DOHH2 (cell line): ENCODE results near the gene AKAP13.

Source experiments
- CTCF ChIP-seq: fragments of 200-600 bp; sonication (generic); IDR thresholded peaks from one replicate; pipeline ENCODE4 v1.5.1; 2014; ENCODE audit warnings: antibody characterized with exemption, mild to moderate bottlenecking, low read depth, low read length; ENCODE audit not compliant: poor library complexity, severe bottlenecking
- EZH2phosphoT487 ChIP-seq: fragments of 200-600 bp; sonication (generic); IDR thresholded peaks from 2 replicates; pipeline ENCODE4 v1.6.1; 2017; ENCODE audit warnings: borderline replicate concordance, mild to moderate bottlenecking, antibody characterized with exemption, low read length, moderate library complexity, mixed read lengths

DNA sequence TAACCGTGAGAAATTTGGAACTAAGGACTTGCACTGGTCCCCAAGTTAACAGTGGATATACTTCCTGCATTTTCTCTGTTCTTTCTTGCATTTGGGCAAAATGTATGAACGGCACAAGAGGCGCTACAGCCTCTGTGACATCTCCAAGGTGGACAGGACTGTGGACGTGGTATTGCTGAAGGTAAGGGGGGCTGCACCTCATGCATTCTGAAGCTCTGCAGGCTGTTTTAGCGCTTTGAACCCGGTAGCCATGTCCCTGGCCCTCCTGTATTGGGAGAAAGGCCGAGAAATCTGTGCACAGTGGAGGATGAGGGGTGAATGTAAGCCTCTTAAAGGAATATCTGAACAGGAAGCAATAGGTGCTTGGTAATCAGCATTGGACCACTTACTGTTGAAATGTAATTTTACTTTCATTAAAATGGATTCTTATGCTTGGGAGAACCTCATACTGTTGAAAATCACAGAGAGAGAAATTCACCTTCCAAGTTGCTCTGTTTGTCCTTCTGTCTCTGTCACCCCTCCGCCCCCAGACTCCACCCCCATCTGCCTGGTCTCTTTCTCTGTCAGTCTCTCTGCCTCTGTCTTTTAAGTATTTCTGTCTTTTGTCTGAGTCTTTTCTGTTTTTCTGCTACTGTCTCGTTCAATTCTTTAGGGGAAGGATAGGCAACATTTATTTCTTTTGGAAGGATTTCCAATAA is 239.7 kb downstream of the AKAP13 start:
- TF ChIP-seq CTCF = no peak
- TF ChIP-seq EZH2phosphoT487 = no peak
